GM18511 (cell line): ENCODE measurements around the gene NEK10.

Experiments used
- ATAC-seq: cut with Tn5 transposase; IDR thresholded peaks from one replicate; pipeline ENCODE4 v1.9.1; 2021; ENCODE audit warnings: mild to moderate bottlenecking, moderate library complexity; ENCODE audit not compliant: unreplicated experiment

NEK10 gene

GRCh38 chr3:27254896-27255295 lies 114.3 kb downstream of the NEK10 start:
- ATAC-seq, result no peak

DNA sequence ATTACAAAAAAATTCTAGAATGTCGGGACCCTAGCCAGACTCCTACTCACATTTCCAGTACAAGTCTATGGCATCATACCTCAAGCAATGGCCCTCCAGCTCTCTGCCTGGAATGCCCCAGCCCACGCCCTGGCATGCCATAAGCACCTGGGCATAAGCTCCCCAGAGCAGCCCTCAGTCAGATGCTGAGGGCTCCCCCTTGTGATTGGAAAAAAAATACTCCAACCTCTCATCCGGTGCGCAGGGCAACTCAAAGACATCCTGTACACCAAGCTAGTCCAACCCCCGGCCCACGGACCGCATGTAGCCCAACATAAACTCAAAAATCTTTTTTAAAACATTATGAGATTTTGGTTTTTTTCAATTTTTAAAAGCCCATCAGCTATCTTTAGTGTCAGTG lies 115.4 kb downstream of the NEK10 start:
- ATAC-seq, result peak; percentile 95

- ATAC-seq, result no peak
Measured at GRCh38 chr3:27253391-27253790, 115.8 kb downstream of the NEK10 start.

DNA sequence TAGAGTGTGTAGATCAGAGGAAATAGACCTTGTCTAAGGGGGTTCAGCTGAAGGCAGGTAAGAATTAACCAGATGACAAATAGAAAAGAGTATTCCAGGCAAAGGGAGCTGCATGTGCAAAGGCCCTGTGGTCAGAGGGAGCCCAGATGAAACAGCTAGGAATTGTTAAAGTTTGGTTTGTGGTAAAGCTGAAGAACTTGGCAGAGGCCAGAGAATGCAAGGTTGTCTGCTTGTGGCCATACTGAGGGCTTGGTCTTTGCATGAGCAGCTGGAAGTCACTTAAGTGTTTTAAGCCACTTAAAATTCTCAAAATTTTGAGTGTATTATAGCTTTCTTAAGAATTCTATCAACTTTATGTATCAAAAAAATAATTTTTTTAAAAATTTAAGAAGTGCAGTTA lies 116.5 kb downstream of the NEK10 start:
- no peak for ATAC-seq

GRCh38 chr3:27244374-27244773 lies 124.8 kb downstream of the NEK10 start:
- no peak for ATAC-seq

GRCh38 chr3:27239951-27240350 lies 129.2 kb downstream of the NEK10 start:
- no peak for ATAC-seq

GRCh38 chr3:27228805-27229204 lies 140.4 kb downstream of the NEK10 start:
- ATAC-seq, result no peak

- ATAC-seq, result no peak
Measured at GRCh38 chr3:27224197-27224596, 145.0 kb downstream of the NEK10 start.

GRCh38 chr3:27221264-27221932 lies 147.8 kb downstream of the NEK10 start:
- ATAC-seq, result no peak

- ATAC-seq, result no peak
Measured at GRCh38 chr3:27220166-27220565, 149.0 kb downstream of the NEK10 start.

DNA sequence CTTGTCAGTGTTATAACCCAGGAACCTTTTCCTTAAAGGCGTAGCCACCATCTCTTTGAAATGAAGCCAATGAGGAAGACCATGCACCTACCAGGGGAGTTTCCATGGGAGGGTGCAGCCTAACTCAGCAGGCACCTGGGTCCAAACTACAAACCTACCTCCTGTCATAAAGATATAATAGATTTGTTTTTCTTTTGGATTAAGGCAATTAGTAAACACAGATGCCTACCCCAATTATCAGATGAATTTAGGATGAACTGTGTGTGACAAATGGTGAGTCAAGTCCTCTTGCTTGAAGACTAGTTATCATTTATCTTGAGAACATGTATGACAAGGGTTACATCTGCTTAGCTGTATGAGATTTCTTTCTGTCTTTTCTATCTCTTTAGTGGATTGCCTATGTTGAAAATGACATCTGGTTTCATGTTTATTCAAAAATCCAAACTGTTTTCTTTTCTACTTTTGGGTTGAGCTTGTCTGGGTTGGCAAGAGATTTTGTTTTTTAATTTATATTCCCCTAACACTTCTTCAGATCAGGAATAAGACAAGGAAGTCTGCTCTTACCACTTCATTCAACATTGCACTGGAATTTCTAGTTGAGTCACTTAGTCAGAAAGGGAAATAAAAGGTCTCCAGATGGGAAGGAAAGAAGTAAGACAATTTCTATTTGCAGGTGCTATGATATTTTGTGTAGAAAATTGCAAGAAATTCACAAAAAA lies 149.9 kb downstream of the NEK10 start:
- ATAC-seq, result no peak

DNA sequence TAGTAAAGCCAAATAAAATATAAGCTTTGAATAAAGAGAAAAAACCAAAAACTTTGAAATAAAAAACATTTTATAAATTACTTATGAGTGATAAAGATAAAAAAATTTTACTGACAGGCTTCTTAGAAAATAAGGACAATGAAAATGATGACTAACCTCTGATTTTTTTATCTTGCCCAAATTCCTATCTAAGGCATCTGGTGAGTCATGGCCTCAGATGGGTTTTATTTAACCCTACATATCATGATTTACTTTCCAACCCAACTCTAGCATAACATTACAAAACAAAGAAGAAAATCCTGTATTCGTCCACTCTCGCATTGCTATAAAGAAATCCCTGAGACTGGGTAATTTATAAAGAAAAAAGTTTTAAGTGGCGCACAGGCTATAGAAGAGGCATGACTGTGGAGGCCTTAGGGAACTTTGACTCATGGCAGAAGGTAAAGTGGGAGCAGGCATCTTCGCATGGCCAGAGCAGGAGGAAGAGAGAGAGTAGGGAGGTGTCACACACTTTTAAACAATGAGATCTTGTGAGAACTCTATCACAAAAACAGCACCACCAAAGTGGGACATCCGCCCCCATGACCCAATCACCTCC lies 152.1 kb downstream of the NEK10 start:
- ATAC-seq, result no peak

DNA sequence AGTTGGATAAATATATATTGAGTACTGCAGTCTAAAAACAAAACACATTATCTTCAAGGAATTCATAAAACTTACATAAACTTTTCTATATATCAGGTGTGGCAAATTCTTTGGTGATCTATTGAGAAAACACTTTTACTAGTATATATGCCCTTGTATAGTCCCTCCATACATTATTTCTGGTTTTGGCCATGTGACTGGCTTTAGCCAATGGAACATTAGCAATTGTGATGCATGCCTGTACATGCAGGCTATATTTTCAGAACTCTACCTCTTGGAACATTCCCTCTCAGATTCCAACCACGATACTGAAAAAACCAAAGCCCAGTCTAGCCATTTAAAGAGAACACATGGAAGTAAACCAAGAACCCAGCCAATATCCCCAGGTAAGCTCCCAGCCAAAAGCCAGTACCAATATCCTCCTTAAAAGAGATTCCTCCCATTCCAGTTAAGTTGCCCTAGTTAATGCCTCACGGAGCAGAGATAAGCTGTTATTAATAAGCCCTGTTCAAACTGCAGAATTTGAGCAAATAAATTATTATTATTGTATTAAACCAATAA lies 152.8 kb downstream of the NEK10 start:
- ATAC-seq, result no peak

DNA sequence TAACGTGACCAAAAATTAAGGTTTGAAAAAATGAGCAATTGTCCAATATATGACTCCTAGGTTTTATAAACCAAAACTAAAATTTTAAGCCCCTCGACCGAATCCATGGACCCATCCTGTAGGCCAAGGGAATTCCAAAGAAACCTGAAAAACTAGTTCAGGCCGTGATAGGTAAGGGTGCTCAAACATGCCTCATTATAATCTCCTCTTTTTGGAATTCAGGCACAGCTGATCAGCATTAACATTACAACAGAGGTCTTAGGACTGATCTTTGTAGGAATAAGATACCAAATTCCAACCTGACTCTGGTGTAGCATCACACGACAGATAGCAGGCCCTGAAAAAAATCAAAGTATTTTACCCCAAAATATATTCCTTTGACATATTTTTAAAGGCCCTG lies 155.7 kb downstream of the NEK10 start:
- no peak for ATAC-seq

- ATAC-seq, result peak; percentile 82
Measured at GRCh38 chr3:27209617-27210264, 159.4 kb downstream of the NEK10 start.

GRCh38 chr3:27208961-27209616 lies 160.1 kb downstream of the NEK10 start:
- peak; percentile 25 for ATAC-seq

GRCh38 chr3:27202959-27203358 lies 166.2 kb downstream of the NEK10 start:
- no peak for ATAC-seq

DNA sequence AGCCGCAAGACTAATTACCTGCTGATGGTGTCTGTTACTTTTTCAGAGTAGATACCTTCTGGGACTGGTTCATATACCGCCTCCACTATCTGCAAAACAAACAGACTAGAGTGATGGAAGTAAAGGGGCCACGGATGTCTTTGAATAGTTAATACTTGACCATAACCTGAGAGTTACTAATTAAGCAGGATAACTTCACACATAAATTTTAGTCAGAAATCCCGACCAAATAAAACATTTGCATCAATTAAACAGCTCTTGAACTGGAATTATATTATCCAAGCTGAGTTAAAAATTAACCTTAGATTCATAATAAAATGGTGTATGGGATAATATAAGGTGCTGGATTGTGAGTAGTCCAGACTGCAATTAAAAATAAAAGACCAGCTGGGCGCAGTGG lies 167.7 kb downstream of the NEK10 start:
- ATAC-seq, result no peak

- ATAC-seq, result no peak
Measured at GRCh38 chr3:27200721-27201489, 168.3 kb downstream of the NEK10 start.

GRCh38 chr3:27194861-27195483 lies 174.2 kb downstream of the NEK10 start:
- ATAC-seq, result no peak
